SK-N-SH (cell line): Measurements from ENCODE around the gene DHX36. TPM values are rescaled to one million over a fixed set of nuclear protein-coding genes. Genes with fewer than 3 reads are reported as not detected.

Source experiments
- CTCF ChIA-PET: fragments of 300-600, 350-600 bp; formaldehyde crosslinking; extraction: SDS; loops from one replicate; lab custom pipeline; 2021; lab: Yijun Ruan, JAX
- POLR2A ChIA-PET: fragments of 350-600 bp; sonication (Branson Sonifier 250); formaldehyde crosslinking; extraction: SDS; loops from one replicate; lab custom pipeline; 2020; ENCODE audit warnings: antibody characterized with exemption, inconsistent platforms; lab: Yijun Ruan, JAX
- DNase-seq: peaks from one replicate; pipeline ENCODE4 v3.0.0; 2012
- H2AFZ ChIP-seq: fragments of 200-600 bp; sonication (generic); 2 replicates; pipeline ENCODE4 v1.8.1; 2016; ENCODE audit warnings: antibody characterized with exemption, mild to moderate bottlenecking, low read depth
- H3F3A ChIP-seq: fragments of 200-600 bp; sonication (generic); replicated peaks from 2 replicates; pipeline ENCODE3; 2016; ENCODE audit warnings: antibody characterized with exemption, mild to moderate bottlenecking; ENCODE audit not compliant: insufficient read depth
- H3K27ac ChIP-seq, 2 experiments: fragments of 200-500 bp in 1 of 2; fragments of 200-600 bp in 1 of 2; sonication (Bioruptor generic) in 1 of 2; sonication (generic), shearing (Covaris generic) in 1 of 2; 2 replicates each; pipeline versions ENCODE4 v1.5.1 to v1.6.1; 2014 to 2016; ENCODE audit warnings: low read depth in 2 of 2, inconsistent platforms in 1 of 2, low read length in 1 of 2, mild to moderate bottlenecking in 1 of 2, mixed read lengths in 1 of 2
- H3K27me3 ChIP-seq: fragments of 200-600 bp; sonication (generic), shearing (Covaris generic); 2 replicates; pipeline ENCODE4 v1.6.1; 2016; ENCODE audit warnings: mixed run types; ENCODE audit not compliant: insufficient read depth
- H3K36me3 ChIP-seq, 2 experiments: fragments of 200-500 bp in 1 of 2; fragments of 200-600 bp in 1 of 2; sonication (Bioruptor generic) in 1 of 2; sonication (generic) in 1 of 2; replicated peaks in 1 of 2; 2 replicates each; pipeline versions ENCODE3 to v1.5.1; 2014 to 2016; ENCODE audit warnings: low read length in 1 of 2, mild to moderate bottlenecking in 1 of 2; ENCODE audit not compliant: insufficient read depth in 2 of 2, control insufficient read depth in 1 of 2
- H3K4me1 ChIP-seq, 2 experiments: fragments of 200-500 bp in 1 of 2; fragments of 200-600 bp in 1 of 2; sonication (Bioruptor generic) in 1 of 2; sonication (generic), shearing (Covaris generic) in 1 of 2; 2 replicates each; pipeline versions ENCODE4 v1.5.1 to v1.6.1; 2014 to 2016; ENCODE audit warnings: low read depth in 1 of 2, low read length in 1 of 2, mixed run types in 1 of 2; ENCODE audit not compliant: insufficient read depth in 2 of 2, control insufficient read depth in 1 of 2
- H3K4me2 ChIP-seq: fragments of 200-600 bp; sonication (generic), shearing (Covaris generic); 2 replicates; pipeline ENCODE4 v1.6.1; 2017; ENCODE audit warnings: mixed run types
- H3K4me3 ChIP-seq, 2 experiments: fragments of 200-500 bp in 1 of 2; fragments of 200-600 bp in 1 of 2; sonication (Bioruptor generic) in 1 of 2; sonication (generic), shearing (Covaris generic) in 1 of 2; 2 replicates each; pipeline versions ENCODE4 v1.5.1 to v1.8.1; 2014 to 2016; ENCODE audit warnings: low read depth in 2 of 2, inconsistent platforms in 1 of 2, low read length in 1 of 2, mild to moderate bottlenecking in 1 of 2, mixed read lengths in 1 of 2, moderate library complexity in 1 of 2
- H3K79me2 ChIP-seq: fragments of 200-600 bp; sonication (generic); 2 replicates; pipeline ENCODE4 v1.8.1; 2017; ENCODE audit warnings: mild to moderate bottlenecking; ENCODE audit not compliant: insufficient read depth
- H3K9ac ChIP-seq: fragments of 200-600 bp; sonication (generic); 2 replicates; pipeline ENCODE4 v1.6.1; 2017; ENCODE audit warnings: mixed run types
- H3K9me2 ChIP-seq: fragments of 200-600 bp; sonication (generic); 2 replicates; pipeline ENCODE4 v1.6.1; 2017; ENCODE audit warnings: mixed run types
- H3K9me3 ChIP-seq: fragments of 200-600 bp; sonication (generic); 2 replicates; pipeline ENCODE4 v1.6.1; 2017; ENCODE audit warnings: mixed run types, mild to moderate bottlenecking, moderate library complexity
- H4K20me1 ChIP-seq: fragments of 200-600 bp; sonication (generic); 2 replicates; pipeline ENCODE4 v1.6.1; 2017; ENCODE audit warnings: mild to moderate bottlenecking, mixed run types; ENCODE audit not compliant: insufficient read depth
- CHD2 ChIP-seq: fragments of 150-350 bp; IDR thresholded peaks from 2 replicates; pipeline ENCODE4 v1.6.1; 2018; ENCODE audit warnings: low read length; ENCODE audit not compliant: partially characterized antibody
- CTCF ChIP-seq: fragments of 200-600 bp; sonication (generic); IDR thresholded peaks from 2 replicates; pipeline ENCODE4 v1.6.1; 2017; ENCODE audit warnings: antibody characterized with exemption, mild to moderate bottlenecking, moderate library complexity
- ELF1 ChIP-seq: IDR thresholded peaks from 2 replicates; pipeline ENCODE4 v1.4.0; 2012
- FOXM1 ChIP-seq: IDR thresholded peaks from 2 replicates; pipeline ENCODE4 v1.4.0; 2012; ENCODE audit warnings: low read depth, mild to moderate bottlenecking
- GABPA ChIP-seq: IDR thresholded peaks from 2 replicates; pipeline ENCODE4 v1.4.0; 2012; ENCODE audit warnings: low read depth, mild to moderate bottlenecking
- JUND ChIP-seq: IDR thresholded peaks from 2 replicates; pipeline ENCODE4 v1.4.0; 2012
- MAX ChIP-seq: IDR thresholded peaks from 2 replicates; pipeline ENCODE4 v1.4.0; 2012; ENCODE audit warnings: low read depth
- MXI1 ChIP-seq: IDR thresholded peaks from 2 replicates; pipeline ENCODE4 v1.6.1; 2012; ENCODE audit warnings: mild to moderate bottlenecking, low read depth, low read length, improper control_type of control experiment
- NFIC ChIP-seq: IDR thresholded peaks from 2 replicates; pipeline ENCODE4 v1.4.0; 2012; ENCODE audit warnings: borderline replicate concordance
- POLR2AphosphoS5 ChIP-seq: IDR thresholded peaks from 2 replicates; pipeline ENCODE4 v1.6.1; 2012; ENCODE audit warnings: low read depth, low read length
- RCOR1 ChIP-seq: fragments of 150-350 bp; IDR thresholded peaks from 2 replicates; pipeline ENCODE4 v1.6.1; 2017; ENCODE audit warnings: antibody characterized with exemption, low read length
- REST ChIP-seq: IDR thresholded peaks from 2 replicates; pipeline ENCODE4 v1.6.1; 2012; ENCODE audit warnings: mild to moderate bottlenecking, low read depth, low read length, moderate library complexity
- RFX5 ChIP-seq: IDR thresholded peaks from 2 replicates; pipeline ENCODE4 v1.6.1; 2012; ENCODE audit warnings: mild to moderate bottlenecking, improper control_type of control experiment, low read length
- SMC3 ChIP-seq: IDR thresholded peaks from 2 replicates; pipeline ENCODE4 v1.6.1; 2012; ENCODE audit warnings: low read depth, low read length, improper control_type of control experiment
- TAF1 ChIP-seq: IDR thresholded peaks from 2 replicates; pipeline ENCODE4 v1.6.1; 2012; ENCODE audit warnings: low read depth, mild to moderate bottlenecking, low read length, moderate library complexity, borderline replicate concordance
- USF1 ChIP-seq: IDR thresholded peaks from 2 replicates; pipeline ENCODE4 v1.4.0; 2012; ENCODE audit warnings: low read depth, borderline replicate concordance
- YY1 ChIP-seq: IDR thresholded peaks from 2 replicates; pipeline ENCODE4 v1.4.0; 2012; ENCODE audit warnings: low read depth, mild to moderate bottlenecking
- WGBS: methylation state at CpG from one replicate; pipeline ENCODE4 v1.1.6; 2017; ENCODE audit warnings: low lambda C conversion rate; 5-methylcytosine and 5-hydroxymethylcytosine counted together
- polyA plus RNA-seq, 3 experiments: library from polyadenylated mRNA; depleted of rRNA; stranded (reverse); fragments of >200 nt; gene quantifications; 2 replicates each; pipeline ENCODE4 v1.2.3, GENCODE V29; 2012
- TF ChIP-seq, protein P1 (sequence below): IDR thresholded peaks from 2 replicates; pipeline ENCODE4; 2012
- TF ChIP-seq, protein P2 (sequence below): fragments of 150-350 bp; IDR thresholded peaks from 2 replicates; pipeline ENCODE4 v1.6.1; 2016; ENCODE audit warnings: mild to moderate bottlenecking, low read depth, low read length

Gene DHX36, protein sequence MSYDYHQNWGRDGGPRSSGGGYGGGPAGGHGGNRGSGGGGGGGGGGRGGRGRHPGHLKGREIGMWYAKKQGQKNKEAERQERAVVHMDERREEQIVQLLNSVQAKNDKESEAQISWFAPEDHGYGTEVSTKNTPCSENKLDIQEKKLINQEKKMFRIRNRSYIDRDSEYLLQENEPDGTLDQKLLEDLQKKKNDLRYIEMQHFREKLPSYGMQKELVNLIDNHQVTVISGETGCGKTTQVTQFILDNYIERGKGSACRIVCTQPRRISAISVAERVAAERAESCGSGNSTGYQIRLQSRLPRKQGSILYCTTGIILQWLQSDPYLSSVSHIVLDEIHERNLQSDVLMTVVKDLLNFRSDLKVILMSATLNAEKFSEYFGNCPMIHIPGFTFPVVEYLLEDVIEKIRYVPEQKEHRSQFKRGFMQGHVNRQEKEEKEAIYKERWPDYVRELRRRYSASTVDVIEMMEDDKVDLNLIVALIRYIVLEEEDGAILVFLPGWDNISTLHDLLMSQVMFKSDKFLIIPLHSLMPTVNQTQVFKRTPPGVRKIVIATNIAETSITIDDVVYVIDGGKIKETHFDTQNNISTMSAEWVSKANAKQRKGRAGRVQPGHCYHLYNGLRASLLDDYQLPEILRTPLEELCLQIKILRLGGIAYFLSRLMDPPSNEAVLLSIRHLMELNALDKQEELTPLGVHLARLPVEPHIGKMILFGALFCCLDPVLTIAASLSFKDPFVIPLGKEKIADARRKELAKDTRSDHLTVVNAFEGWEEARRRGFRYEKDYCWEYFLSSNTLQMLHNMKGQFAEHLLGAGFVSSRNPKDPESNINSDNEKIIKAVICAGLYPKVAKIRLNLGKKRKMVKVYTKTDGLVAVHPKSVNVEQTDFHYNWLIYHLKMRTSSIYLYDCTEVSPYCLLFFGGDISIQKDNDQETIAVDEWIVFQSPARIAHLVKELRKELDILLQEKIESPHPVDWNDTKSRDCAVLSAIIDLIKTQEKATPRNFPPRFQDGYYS
- polyA plus RNA-seq (2012; rRNA removed): 22.8 and 33.0 TPM in 2 replicates
- 36.7 and 45.6 TPM in 2 replicates for polyA plus RNA-seq (2012; cell fraction: cytosol; rRNA removed)
- polyA plus RNA-seq (2012; cell fraction: nucleus; rRNA removed): 30.2 and 65.9 TPM in 2 replicates

- H3K36me3 ChIP-seq: peaks cover 6 to 11% of the 10 kb centered on the region in 2 experiments
- DNase-seq: peak; percentile 92
- peaks cover 0 to 2% of the 10 kb centered on the region in 2 experiments; a peak in 3 of 4 replicates for H3K4me1 ChIP-seq
- CTCF ChIA-PET: interaction anchor here (1.4 to 2.4 kb wide), 2 partner anchors 11 to 999 kb away, joined by 5 to 7 read pairs; no protein-coding TSS in a partner anchor
- WGBS: 2% methylated on average over 30 of the region's 45 CpGs
- peak within 1 kb of the TSS; percentile 80 for H3K4me2 ChIP-seq
- POLR2A ChIA-PET: no interaction called here
- peak within 1 kb of the TSS; percentile 80 to 81 for H3K27ac ChIP-seq
- H3K9me3 ChIP-seq: no peaks in the 10 kb centered on the region
- H3K27me3 ChIP-seq: no peaks in the 10 kb centered on the region
- peak within 1 kb of the TSS; percentile 93 for H2AFZ ChIP-seq
- peak within 1 kb of the TSS; percentile 71 to 87 for H3K4me3 ChIP-seq
- no peaks in the 10 kb centered on the region for H3K9me2 ChIP-seq
- H3K79me2 ChIP-seq: peaks cover 52% of the 10 kb centered on the region
- peaks cover 37% of the 10 kb centered on the region for H4K20me1 ChIP-seq
- H3F3A ChIP-seq: peaks cover 4% of the 10 kb centered on the region
- H3K9ac ChIP-seq: peak within 1 kb of the TSS; percentile 90
- TF ChIP-seq MAX (peak; percentile 64), FOXM1 (no peak), CHD2 (peak; percentile 31), USF1 (peak; percentile 9; the same call in 1 of the 2 replicates), CTCF (peak; percentile 12; the same call in 1 of the 2 replicates), RFX5 (peak; percentile 78), YY1 (peak; percentile 90), RCOR1 (no peak), ELF1 (peak; percentile 86), JUND (no peak), SMC3 (no peak), NFIC (no peak), REST (peak; percentile 44; the same call in 1 of the 2 replicates), TAF1 (peak; percentile 97), MXI1 (peak; percentile 92), GABPA (peak; percentile 91), POLR2AphosphoS5 (peak; percentile 97)
- TF ChIP-seq, protein P1, sequence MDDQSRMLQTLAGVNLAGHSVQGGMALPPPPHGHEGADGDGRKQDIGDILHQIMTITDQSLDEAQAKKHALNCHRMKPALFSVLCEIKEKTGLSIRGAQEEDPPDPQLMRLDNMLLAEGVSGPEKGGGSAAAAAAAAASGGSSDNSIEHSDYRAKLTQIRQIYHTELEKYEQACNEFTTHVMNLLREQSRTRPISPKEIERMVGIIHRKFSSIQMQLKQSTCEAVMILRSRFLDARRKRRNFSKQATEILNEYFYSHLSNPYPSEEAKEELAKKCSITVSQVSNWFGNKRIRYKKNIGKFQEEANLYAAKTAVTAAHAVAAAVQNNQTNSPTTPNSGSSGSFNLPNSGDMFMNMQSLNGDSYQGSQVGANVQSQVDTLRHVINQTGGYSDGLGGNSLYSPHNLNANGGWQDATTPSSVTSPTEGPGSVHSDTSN: 0 out of 2 replicates have a peak, but pooled peaks have one; percentile 28
- TF ChIP-seq, protein P2, sequence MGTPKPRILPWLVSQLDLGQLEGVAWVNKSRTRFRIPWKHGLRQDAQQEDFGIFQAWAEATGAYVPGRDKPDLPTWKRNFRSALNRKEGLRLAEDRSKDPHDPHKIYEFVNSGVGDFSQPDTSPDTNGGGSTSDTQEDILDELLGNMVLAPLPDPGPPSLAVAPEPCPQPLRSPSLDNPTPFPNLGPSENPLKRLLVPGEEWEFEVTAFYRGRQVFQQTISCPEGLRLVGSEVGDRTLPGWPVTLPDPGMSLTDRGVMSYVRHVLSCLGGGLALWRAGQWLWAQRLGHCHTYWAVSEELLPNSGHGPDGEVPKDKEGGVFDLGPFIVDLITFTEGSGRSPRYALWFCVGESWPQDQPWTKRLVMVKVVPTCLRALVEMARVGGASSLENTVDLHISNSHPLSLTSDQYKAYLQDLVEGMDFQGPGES: no peak
These were observed at the start of gene DHX36 for GRCh38 chr3:154323891-154324738. Gene DHX36, minus strand, starts transcription at chr3:154324487. Its CDS starts 71 bp downstream, at chr3:154324416.
